Eye (tissue), 1 donor: ENCODE measurements around the gene ZNF684.
"Not testable (repeated sequence)": the region's sequence is repeated elsewhere in the genome, so short reads cannot be mapped to it uniquely, and the experiment has no call there.

Experiments used
- DNase-seq: peaks from one replicate; pipeline ENCODE4 v3.0.0-alpha.2; 2015

The ZNF684 gene

DNA sequence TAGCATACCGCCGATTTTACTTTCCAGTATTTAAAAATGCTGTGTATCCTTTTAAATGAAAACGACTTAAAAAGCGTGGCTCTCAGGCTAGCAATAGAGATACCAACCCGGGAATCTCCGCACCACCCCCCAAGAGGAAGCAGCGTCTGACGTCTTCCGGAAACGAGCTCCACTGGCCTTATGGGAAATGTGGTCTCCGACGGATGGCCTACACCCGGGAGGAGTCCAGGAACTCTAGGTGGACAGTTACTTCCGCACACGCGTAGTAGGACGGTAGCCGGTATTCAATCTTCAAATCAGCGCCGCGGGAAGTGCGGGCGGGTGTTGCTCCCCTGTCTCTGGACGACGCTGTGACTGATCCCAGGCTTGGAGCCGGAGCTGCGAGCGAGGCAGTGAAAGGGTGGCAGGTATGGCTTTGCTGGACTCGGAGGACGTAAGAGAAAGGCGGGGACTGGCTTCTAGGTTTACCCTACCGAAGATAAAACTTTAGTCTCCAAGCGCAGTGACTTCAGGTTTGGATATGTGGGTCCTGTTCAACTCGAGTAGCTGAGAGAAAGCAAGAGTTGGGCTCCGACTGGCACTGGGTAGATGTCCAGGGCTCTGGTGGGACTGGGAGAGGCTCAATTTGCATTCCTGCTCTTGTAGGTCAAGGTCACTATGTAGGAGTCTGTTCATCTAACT lies at the start of gene ZNF684:
TSS of gene ZNF684 (plus strand) at position 257 of the 681 bp plus-strand sequence. CDS start 1,530 bp downstream, outside the sequence.
- peak; percentile 97 for DNase-seq

DNA sequence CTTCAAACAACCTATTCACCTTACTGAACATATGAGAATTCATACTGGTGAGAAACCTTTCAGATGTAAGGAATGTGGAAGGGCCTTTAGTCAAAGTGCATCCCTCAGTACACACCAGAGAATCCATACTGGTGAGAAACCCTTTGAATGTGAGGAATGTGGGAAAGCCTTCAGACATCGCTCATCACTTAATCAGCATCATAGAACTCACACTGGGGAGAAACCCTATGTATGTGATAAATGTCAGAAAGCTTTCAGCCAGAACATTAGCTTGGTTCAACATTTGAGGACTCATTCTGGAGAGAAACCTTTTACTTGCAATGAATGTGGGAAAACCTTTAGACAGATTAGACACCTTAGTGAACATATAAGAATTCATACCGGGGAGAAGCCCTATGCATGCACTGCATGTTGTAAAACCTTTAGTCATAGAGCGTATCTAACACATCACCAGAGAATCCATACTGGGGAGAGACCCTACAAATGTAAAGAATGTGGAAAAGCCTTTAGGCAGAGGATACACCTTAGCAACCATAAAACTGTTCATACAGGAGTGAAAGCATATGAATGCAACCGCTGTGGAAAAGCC lies 36.0 kb upstream of the ZNF684 start:
- peak; percentile 12 for DNase-seq

DNA sequence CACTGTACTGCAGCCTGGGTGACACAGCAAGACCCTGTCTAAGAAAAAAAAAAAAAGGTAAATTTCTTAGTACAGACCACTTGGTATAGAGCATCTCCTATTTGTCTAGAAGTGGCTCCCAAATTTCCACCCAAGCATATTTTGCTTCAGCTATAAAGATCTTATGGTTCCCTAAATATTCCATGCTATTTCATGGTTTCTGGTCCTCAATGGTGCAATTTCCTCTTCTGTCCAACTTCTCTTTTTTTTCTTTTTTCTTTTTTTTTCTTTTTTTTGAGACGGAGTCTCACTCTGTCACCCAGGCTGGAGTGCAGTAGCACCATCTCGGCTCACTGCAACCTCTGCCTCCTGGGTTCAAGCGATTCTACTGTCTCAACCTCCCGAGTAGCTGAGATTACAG lies 28.8 kb upstream of the ZNF684 start:
- DNase-seq = not testable (repeated sequence)

DNA sequence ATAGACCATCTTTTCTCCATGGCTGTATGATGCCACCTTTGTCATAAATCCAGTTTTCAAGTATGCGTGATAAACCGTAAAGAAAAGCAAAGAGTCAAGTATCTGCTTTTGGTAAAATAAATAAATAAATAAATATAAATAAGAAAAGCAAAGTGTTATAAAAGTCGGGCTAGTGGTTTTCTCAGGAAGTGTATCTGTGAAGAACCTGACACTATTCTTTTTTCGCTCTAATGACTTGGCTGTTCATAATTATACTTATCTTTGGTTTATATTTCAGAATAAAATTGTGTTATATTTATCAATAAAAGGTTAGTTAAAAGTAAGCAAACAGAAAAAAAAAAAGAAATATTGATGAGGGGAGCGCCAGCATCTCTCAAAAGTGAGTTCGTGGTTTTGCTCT lies 23.5 kb upstream of the ZNF684 start:
- peak; percentile 18 for DNase-seq

DNA sequence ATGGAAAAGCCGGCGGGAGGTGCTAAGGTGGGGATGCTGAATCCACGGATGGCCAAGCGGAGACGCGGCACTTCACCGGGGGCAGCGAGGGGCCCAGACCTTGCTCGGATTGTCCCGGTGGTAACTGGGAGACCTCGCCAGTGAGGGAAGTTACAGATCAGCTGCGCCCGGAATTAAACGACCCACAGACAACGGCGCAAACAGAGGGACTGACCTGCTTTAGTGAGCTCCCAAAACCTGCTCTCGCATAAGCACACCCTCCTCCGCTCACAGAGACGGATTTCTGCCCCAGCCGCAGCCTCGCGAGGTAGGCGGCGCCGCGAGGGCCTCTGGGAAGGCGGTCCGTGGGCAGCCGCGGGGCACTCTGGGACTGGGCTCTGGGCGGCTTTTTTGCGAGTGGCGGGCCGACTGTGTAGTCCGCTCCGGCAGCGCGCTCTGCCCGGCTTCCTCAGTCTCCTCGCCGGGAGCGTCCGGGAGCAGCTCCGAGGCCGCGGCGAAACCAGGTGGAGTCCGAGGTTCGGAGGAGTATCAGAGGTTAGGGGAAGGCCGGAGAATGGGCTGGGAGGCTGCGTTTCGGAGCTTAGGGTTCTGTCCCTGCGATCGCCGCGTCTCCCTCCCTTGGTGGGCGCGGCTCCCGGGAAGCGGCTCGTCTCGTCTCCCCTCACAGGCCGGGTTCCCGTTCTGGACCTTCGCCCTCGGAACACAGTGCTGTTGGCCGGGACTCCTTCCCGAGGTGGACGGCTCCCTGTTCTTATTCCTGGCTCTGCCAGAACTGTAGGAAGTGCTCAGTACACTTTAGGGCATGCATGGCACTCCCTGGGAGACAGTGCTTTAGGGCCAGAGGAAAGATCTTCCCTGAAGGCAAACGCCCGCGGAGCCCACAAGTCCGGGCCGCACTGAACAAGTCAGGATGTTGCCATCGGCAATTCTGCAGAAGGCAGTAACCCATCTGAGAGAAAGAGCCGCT lies 22.8 kb upstream of the ZNF684 start, which contains the start of gene EXO5:
TSS of gene EXO5 (plus strand) at position 393 of the 967 bp plus-strand sequence. CDS start 5,778 bp downstream, outside the sequence.
- DNase-seq = peak; percentile 91

DNA sequence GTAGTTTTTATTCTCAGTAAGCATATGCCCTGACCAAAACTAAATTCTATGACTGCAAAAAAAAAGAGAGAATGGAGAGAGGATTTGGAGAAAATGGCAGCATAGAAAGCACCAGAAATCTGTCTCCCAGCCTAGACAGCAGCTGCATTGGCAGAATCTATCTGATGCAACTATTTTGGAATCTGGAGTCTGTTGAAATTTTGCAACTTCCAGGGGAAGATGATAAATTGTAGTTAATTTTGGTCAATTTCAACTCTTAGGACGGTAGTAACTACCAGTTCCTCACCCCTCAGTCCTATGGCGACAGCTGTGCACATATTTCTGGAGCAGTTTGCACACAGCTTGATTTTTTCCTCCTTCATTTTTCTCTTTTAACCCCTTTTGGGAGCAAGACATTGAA lies 11.9 kb upstream of the ZNF684 start:
- DNase-seq = no peak

DNA sequence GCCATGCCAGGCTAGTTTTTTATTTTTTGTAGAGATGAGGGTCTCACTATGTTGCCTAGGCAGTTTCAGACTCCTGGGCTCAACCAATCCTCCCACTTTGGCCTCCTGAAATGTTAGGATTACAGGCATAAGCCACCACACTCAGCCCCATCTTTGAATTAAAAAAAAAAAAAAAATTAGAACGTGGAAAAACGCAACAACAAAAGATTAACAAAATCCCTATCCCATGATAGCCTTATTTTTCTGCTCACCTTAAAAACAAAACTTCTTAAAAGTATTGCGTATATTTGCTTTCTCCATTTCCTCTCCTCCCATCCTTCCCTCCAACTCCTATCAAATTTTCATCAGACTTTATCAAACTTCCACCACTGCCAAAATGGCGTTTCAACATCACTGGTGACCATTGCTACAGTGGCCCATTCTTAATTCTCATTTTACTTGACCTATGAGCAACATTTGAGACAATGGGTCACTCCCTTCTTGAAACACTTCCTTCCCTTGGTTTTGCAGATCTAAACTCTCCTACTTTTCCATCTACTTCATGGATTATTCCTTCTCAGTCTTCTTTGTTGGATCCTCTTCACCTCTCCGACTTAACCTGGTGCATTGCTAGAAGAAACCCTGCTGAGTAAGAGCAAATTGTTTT lies 579 bp upstream of the ZNF684 start:
- no peak for DNase-seq

DNA sequence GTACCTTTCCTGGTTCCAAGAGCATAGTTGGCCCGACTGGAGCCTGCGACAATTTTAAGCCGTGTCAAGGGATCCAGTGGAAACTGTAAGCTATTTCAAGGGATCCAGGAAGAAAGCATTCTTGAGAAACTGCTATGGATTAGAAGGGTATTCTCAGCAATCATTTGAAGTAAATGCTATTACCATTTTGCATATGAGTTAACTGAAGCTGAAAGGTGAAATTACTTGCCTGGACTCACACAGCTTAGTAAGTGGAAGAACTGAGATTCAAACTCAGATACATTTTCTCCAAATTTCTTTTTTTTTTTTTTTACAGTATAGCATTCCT lies 589 bp downstream of the ZNF684 start:
- DNase-seq = no peak

DNA sequence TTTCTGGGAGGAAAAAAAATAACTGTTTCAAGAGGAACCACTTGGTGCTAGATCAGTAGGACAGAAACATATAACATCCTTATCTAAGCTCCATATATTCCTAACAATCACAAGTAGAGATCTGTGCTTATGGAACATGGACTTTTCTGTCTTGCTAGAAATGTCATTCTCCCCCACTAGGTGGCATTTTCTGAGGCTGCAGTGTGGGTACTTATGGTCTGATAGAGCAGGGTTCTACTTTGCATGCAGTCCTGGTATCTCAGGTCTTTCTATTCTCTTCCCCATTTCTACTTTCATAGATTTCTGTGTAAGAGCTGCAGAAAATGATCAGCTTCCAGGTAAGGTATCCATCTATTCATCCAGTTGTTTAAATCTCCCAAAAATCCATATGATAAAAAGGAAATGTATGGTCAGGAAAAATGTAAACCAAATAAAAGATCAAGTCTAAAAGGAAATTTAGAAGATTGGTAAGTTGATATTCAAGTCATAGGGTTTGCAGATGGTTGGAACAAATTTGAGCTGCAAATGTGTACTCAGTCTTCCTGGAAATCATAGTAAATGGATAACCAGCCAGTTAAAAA lies 1.5 kb downstream of the ZNF684 start:
- peak; percentile 67 for DNase-seq

DNA sequence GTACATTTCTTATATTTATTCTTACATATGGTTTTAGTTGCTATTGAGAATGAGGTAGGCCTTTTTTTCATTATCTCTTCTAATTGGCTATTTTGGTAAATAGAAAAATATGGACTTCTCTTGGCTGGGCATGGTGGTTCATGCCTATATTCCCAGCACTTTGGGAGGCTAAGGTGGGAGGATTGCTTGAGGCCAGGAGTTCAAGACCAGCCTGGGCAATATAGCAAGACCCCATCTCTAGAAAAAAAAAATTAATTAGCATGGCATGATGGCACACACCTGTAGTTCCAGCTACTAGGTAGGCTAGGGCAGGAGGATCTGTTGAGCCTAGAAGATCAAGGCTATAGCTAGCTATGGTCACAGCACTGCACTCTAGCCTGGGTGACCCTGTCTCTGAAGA lies 3.2 kb downstream of the ZNF684 start:
- no peak for DNase-seq

DNA sequence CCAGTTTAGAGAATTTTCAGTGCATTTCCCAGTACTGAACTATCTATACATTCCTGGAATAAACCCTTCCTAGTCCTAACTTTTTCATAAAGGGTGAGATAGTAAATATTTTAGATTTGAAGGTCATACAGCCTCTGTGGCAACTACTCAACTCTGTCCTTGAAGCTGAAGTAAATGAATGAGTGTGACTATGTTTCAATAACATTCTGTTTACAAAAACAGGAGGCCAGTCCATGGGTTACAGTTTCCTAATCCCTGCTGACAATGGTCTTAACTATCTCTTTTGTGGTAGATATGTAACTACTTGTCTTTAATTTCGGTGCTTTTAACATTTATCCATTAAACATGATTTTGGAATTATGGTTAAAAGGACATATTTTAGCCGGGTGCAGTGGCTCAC lies 4.3 kb downstream of the ZNF684 start:
- DNase-seq = no peak

DNA sequence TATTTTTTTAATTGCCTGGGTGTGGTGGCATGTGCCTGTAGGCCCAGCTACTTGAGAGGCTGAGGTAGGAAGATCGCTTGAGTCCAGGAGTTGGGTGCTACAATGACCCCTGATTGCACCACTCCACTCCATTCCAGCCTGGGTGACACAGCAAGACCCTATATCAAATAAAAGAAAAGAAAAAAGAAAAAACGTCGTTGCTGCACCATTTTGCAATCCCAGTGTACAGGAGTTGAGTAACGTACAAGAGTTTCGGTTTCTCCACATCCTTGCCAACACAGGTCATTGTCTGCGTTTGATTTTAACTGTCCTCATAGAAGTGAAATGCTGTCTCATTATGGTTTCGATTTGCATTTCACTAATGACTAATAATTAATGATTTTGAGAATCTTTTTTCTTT lies 7.9 kb downstream of the ZNF684 start:
- DNase-seq = no peak

DNA sequence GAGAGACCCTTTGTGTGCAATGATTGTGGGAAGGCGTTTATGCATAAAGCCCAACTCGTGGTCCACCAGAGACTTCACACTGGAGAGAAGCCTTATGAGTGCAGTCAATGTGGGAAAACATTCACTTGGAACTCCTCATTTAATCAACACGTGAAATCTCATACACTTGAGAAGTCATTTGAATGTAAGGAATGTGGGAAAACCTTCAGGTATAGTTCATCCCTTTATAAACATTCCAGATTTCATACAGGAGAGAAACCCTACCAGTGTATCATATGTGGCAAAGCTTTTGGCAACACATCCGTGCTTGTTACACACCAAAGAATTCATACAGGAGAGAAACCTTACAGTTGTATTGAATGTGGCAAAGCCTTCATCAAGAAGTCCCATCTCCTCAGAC lies 15.5 kb downstream of the ZNF684 start:
- no peak for DNase-seq

DNA sequence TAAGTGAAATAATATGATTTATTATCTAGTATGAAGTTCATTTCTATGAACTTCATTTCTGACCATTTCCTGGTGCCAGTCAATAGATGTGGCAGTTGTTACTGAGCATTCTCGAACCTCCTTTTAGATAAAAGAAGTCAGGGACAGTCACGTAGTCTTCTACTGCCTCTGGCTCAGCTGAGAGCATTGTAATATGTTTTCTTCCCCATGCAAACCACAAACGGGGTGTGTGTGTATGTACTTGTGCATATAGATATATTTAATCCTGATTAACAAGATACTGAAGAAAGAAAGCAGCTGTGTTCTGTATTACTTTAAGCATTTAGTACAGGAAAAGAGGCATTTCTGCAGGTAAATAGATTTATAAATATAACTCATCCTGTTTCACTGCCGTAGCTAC lies 21.6 kb downstream of the ZNF684 start:
- DNase-seq = no peak

DNA sequence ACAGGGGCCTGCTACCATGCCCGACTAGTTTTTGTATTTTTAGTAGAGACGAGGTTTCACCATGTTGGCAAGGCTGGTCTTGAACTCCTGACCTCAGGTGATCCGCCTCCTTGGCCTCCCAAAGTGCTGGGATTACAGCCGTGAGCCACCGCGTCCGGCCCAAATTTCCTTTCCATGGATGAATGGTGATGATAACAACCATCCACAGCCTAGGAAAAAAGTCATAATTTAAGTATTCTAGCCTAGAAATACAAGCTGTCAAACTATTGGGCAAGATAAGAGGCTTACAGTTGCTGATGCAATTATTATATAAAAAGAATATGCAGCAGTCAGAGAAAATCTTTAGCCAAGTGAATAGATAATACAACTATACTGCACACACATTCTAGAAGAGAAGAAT lies 23.4 kb downstream of the ZNF684 start:
- DNase-seq = not testable (repeated sequence)

DNA sequence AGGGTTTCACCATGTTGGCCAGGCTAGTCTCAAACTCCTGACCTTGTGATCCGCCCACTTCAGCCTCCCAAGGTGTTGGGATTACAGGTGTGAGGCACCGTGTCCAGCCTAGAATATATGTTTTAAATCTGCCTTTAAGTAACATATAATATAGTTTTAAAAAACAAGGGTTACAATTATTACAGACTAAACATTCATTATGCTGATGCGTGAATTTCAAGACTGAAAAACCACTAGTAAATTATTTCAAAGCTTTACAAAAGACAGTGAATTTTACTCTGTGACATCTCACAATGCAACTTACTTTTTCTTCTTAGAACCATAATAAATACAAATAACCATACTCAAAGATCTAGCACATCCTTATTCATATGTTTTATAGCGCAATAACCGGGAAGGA lies 24.7 kb downstream of the ZNF684 start:
- no peak for DNase-seq

DNA sequence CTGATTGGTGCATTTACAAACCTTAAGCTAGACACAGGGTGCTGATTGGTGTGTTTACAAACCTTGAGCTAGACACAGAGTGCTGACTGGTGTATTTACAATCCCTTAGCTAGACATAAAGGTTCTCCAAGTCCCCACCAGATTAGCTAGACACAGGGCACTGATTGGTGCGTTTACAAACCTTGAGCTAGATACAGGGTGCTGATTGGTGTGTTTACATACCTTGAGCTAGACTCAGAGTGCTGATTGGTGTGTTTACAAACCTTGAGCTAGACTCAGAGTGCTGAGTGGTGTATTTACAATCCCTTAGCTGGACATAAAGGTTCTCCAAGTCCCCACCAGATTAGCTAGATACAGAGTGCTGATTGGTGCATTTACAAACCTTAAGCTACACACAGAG lies 26.8 kb downstream of the ZNF684 start:
- not testable (repeated sequence) for DNase-seq

DNA sequence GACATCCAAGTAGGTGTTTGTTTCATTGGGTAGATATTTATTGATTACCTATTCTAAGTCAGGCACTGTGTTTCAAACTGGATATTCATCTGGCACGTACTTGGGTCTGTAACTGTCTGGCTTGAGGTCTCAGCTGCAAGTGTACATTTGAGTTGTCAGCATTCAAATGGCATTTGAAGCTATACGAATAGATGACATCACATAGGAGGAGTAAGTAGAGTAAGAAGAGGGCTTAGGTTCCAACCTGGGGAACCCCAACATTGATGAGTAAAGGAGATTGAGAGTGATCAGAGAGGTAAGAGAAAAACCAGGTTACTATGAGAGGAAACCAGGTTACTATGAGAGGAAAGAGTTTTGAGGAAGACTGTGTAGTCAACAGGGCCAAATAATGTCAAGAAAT lies 30.7 kb downstream of the ZNF684 start:
- no peak for DNase-seq

DNA sequence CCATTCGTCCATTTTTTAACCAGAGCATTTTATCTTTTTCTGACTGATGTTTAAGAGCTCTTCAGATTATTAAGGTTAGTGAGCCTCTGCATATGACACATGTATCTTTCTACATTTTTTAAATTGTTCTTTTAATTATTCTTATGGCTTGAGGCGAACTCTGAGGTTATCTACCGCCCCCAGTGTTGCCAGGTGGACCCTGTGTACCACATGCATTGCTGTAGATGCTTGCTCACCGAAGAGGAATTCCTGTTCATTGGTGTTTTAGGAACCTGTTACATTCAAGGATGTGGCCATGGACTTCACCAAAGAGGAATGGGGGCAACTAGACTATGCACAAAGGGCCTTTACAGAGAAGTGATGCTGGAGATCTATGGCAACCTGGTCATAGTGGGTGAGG lies 31.8 kb downstream of the ZNF684 start:
- no peak for DNase-seq

DNA sequence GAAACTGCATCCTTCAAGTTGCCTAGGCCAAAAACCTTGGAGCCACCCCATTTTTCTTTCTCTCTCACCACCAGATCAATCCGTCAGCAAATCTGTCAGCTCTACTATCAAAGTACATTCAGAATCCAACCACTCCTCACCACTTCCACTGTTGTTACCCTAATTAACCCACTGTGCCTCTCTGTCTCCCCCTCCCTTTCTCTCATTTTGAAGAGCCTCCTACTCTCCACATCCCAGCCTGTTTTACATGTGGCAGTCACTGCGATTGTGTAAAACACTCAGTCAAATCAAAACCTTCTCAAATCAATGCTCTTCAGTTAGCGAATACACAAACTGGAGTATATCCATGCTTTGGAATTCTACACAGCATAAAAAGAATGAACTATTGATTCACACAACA lies 33.1 kb downstream of the ZNF684 start:
- DNase-seq = no peak

DNA sequence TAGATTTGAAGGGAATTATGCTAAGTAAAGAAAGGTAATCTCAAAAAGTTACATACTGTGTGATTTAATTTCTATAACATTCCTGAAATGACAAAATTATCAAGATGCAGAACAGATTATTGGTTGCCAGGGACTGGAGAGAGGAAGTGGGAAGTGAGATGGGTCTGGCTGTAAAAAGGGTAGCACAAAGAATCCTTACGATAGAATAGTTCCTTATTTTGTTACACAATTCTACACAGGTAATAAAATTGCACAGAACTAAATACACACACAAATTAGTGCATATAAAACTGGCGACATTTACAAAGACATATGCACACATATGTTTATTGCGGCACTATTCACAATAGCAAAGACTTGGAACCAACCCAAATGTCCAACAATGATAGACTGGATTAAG lies 33.5 kb downstream of the ZNF684 start:
- no peak for DNase-seq

DNA sequence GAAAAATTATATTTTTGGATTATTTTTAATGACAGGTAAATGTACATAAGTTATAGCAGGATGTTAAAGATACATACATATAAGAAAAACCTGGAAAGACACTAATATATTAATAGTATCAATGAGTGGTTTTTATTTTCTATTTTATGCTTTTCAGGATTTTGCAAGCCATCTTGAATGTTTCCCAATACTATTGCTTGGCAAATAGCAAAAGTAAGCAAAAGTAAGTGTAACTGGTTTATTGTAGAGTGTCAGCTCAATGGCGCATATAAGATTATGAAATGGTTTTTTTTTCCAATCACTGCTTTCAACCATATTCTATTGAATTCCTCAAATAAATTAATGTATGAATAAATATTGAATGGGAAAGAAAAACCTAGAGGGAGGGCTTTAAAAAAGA lies 36.4 kb downstream of the ZNF684 start:
- DNase-seq = no peak

DNA sequence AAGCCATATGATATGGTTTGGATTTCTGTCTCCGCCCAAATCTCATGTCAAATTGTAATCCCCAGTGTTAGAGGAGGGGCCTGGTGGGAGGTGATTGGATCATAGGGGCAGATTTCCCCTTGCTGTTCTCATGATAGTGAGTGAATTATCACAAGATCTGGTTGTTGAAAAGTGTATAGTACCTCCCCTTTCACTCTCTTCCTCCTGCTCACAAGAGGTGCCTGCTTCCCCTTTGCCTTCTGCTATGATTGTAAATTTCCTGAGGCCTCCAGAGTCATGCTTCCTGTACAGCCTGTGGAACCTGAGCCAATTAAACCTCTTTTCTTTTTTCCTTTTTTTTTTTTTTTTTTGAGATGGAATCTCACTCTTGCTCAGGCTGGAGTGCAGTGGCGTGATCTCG lies 43.4 kb downstream of the ZNF684 start:
- not testable (repeated sequence) for DNase-seq
